UCSD-AML1 (cell line): ENCODE results near the gene SPRN.
"Not testable (repeated sequence)": the region's sequence is repeated elsewhere in the genome, so short reads cannot be mapped to it uniquely, and the experiment has no call there.

ENCODE experiments used
- DNase-seq: peaks from one replicate; lab custom pipeline; 2025; ENCODE audit not compliant: unreplicated experiment; lab: John Stamatoyannopoulos, UW

SPRN gene, protein sequence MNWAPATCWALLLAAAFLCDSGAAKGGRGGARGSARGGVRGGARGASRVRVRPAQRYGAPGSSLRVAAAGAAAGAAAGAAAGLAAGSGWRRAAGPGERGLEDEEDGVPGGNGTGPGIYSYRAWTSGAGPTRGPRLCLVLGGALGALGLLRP

GRCh38 chr10:133424601-133425000 is at the start of gene SPRN:
SPRN (minus strand) TSS chr10:133424625; CDS start chr10:133423681, 944 bp downstream.
- DNase-seq, result not testable (repeated sequence)

- no peak for DNase-seq
Measured at GRCh38 chr10:133474027-133474426, 49.6 kb upstream of the SPRN start.

DNA sequence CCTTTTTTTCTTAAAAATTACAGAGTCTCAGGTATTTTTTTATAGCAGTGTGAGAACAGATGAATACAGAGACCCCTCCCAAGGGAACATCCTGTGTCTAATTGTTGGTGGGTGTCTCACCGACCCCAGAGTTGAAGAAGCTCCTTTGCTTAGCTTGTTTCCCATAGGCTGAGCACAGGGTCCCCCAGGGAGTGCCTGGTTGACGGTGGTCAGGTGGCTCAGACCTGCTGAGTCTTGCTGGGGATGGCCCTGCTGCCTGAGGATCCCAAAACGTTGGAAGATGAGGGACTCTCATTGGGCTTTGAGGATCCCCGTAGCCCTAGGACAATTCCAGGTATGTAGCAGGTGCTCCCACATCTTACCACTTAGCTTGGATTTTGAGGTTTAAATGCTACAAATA is 48.8 kb upstream of the SPRN start:
- no peak for DNase-seq

- no peak for DNase-seq
Measured at GRCh38 chr10:133471300-133472109, 47.1 kb upstream of the SPRN start.

GRCh38 chr10:133469205-133469604 is 44.8 kb upstream of the SPRN start:
- not testable (repeated sequence) for DNase-seq

GRCh38 chr10:133467286-133467911 is 43.0 kb upstream of the SPRN start:
- DNase-seq, result no peak

DNA sequence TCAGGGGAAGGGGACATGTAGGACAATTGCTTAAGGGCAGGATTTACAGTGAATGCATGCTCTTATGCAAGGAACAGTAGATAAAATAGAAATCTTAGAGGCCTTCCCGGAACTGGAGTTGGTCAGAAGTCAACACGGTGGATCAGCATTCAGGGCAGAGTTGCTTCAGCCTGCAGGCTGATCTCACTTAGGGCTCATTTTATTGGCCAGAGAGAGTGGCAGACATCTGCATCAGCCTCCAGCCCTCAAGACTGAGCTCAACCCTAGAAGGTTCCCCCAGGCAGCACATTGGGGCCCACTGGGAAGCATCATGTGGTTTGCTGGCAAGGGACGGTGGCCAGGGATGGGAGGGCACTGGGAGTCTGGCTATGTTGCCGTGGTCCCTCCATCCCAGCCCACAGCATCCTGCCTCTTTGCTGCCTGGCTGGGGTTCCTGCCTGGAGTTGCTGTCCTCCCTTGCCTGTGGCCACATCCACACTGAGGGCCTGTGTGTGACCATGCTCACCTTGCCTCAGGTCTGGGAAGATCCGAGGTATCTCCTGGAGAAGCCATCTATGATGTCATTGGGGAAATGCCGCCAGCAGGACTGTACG is 42.4 kb upstream of the SPRN start:
- no peak for DNase-seq

DNA sequence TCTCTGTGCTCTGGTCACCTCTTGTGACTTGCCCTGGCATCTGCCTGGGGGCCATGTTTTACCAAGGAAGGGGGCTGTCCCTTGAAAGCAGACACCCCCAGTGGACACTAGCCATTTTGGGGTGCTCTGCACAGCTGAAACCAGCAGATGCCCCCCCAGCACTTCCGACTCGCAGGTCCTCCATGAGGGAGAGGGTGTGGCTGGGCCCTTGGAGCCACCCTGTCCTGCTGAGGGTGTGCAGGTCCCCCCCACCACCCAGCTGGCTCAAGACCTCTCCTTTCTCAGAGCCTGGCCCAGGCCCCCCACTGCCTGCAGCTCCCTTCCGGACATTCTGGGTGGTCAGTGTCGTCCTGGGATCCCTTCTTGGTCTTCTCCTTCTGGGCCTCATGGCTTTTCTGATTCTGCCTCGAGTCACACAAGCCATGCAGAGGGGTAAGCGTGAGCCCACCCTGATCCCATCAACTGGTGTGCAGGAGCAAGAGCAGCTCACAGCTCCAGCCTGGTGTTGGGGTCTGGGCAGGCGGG is 41.6 kb upstream of the SPRN start:
- DNase-seq, result no peak

- no peak for DNase-seq
Measured at GRCh38 chr10:133465191-133465949, 40.9 kb upstream of the SPRN start.

GRCh38 chr10:133464582-133465031 is 40.2 kb upstream of the SPRN start:
- DNase-seq, result no peak

- no peak for DNase-seq
Measured at GRCh38 chr10:133462512-133463305, 38.3 kb upstream of the SPRN start.

GRCh38 chr10:133461841-133462240 is 37.4 kb upstream of the SPRN start:
- no peak for DNase-seq

DNA sequence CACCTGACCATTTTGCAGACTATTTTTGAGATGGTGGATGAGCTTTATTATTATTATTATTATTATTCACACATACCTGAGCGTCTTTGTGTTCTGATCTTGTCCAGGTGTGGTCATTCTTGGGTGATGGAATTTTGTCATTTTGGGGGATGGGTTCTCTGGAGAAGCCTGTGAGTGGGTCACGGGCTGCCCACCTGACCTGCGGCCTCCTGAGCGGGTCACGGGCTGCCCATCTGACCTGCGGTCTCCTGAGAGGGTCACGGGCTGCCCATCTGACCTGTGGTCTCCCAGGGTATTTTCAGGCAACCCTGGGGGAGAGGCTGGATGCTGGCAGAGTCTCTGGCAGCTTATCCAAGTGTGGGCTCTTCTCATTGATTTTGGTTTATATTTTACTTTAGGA is 36.6 kb upstream of the SPRN start:
- DNase-seq, result no peak

GRCh38 chr10:133460208-133460769 is 35.9 kb upstream of the SPRN start:
- DNase-seq, result no peak

DNA sequence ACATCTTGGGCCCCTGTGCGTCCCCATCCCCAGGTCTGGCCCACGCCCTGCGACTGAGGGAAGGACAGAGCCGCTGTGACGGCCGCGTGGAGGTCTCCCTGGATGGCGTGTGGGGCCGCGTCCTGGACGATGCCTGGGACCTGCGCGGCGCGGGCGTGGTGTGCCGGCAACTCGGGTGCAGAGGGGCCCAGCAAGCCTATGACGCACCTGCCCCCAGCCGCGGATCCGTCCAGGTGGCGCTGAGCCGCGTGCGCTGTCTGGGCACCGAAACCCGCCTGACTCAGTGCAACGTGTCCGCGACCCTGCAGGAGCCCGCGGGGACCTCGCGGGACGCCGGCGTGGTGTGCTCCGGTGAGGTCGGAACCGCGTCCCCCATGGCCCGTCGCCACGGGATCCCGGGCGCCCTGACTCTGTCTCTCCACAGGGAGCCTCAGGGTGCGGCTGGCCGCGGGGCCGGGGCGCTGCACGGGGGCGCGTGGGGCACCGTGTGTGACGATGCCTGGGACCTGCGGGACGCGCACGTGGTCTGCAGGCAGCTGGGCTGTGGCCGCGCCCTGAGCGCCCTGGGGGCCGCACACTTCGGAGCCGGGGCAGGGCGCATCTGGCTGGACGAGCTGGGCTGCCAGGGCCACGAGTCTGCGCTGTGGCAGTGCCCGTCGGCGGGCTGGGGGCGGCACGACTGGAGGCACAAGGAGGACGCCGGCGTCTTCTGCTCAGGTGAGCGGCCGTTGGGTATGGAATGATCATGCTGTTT is 35.2 kb upstream of the SPRN start:
- no peak for DNase-seq

GRCh38 chr10:133458710-133459453 is 34.5 kb upstream of the SPRN start:
- DNase-seq, result no peak

DNA sequence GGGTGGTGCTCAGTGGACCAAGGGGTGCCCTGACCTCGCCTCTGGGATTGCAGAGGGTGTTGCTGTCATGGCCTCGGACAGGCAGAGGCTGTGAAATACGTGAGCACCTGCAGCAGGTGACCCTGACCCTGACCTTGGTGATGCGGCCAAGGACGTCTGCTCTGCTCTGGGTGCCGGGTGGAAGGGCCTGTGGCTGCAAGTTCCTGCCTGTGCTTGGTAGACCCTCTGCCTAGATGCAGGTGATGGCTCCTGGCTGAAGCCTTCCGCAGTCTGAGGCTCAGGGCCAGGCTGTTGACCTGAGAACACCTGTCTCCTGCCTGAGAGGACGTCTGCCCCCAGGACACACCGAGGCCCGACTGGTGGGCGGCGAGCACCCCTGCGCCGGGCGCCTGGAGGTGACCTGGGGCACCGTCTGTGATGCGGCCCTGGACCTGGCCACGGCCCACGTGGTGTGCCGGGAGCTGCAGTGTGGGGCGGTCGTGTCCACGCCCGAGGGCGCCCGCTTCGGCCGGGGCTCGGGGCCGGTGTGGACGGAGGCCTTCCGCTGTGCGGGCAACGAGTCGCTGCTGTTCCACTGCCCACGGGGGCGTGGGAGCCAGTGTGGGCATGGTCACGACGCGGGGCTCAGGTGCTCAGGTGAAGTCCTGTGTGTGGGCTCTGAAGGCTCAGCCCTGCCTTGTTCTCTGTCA is 33.7 kb upstream of the SPRN start:
- DNase-seq, result no peak
